Breast epithelium (tissue), 4 donors: ENCODE results near the gene BTBD8. TPM values are rescaled to one million over a fixed set of nuclear protein-coding genes. Genes with fewer than 3 reads are reported as not detected.

Experiments
- DNase-seq, 2 donors: peaks; one replicate each; pipeline ENCODE4 v3.0.0-alpha.2; 2019; ENCODE audit warnings: low spot score in 2 of 2
- H3K27ac ChIP-seq, 2 donors: fragments of 200-600 bp; sonication (generic) in 1 of 2; one replicate each; pipeline ENCODE4 v1.5.1; 2016 to 2019; ENCODE audit warnings: mild to moderate bottlenecking in 1 of 2
- H3K27me3 ChIP-seq, 2 donors: fragments of 200-600 bp; sonication (generic) in 1 of 2; one replicate each; pipeline versions ENCODE4 v1.5.1 to v1.6.0; 2017 to 2019; ENCODE audit warnings: control low read depth in 1 of 2, mild to moderate bottlenecking in 1 of 2
- H3K36me3 ChIP-seq: fragments of 200-600 bp; one replicate; pipeline ENCODE4 v1.5.1; 2019
- H3K4me1 ChIP-seq, 2 donors: fragments of 200-600 bp; sonication (generic); one replicate each; pipeline ENCODE4 v1.5.1; 2016 to 2019; ENCODE audit warnings: control low read depth in 1 of 2
- H3K4me3 ChIP-seq, 3 donors: fragments of 200-600 bp; sonication (generic); 1 replicate in 2 of 3; 2 replicates in 1 of 3; pipeline ENCODE4 v1.5.1; 2016 to 2019; ENCODE audit warnings: mild to moderate bottlenecking in 3 of 3, moderate library complexity in 2 of 3
- H3K9me3 ChIP-seq, 2 donors: fragments of 200-600 bp; sonication (generic) in 1 of 2; one replicate each; pipeline ENCODE4 v1.5.1; 2016 to 2019; ENCODE audit warnings: control low read depth in 1 of 2
- POLR2A ChIP-seq: fragments of 450-650 bp; IDR thresholded peaks from one replicate; pipeline ENCODE4 v1.6.1; 2016; ENCODE audit warnings: antibody characterized with exemption, mild to moderate bottlenecking, moderate library complexity
- POLR2AphosphoS5 ChIP-seq, 3 donors: sonication (generic); formaldehyde crosslinking; IDR thresholded peaks; one replicate each; pipeline ENCODE4 v1.6.1; 2017; ENCODE audit warnings: antibody characterized with exemption in 3 of 3
- intact Hi-C: fragments of 100-400 bp; cut with DNase I; formaldehyde crosslinking; loops from one replicate; pipeline ENCODE4 v1.15.1; 2023; ENCODE audit warnings: low total_unique reads
- total RNA-seq, 3 donors: library from RNA; depleted of rRNA; stranded (reverse); fragments of >200 nt; gene quantifications; one replicate each; pipeline ENCODE4 v1.1.0, GENCODE V29; 2016
- TF ChIP-seq, protein P1 (sequence below), 3 donors: fragments of 450-650 bp; IDR thresholded peaks; one replicate each; pipeline ENCODE4 v1.5.1; 2016 to 2017; ENCODE audit warnings: antibody characterized with exemption in 3 of 3, mild to moderate bottlenecking in 3 of 3, moderate library complexity in 3 of 3

Gene BTBD8
- total RNA-seq, 3 donors from 2014 or later, result 7.2 to 12.6 (median 7.5) TPM

DNA sequence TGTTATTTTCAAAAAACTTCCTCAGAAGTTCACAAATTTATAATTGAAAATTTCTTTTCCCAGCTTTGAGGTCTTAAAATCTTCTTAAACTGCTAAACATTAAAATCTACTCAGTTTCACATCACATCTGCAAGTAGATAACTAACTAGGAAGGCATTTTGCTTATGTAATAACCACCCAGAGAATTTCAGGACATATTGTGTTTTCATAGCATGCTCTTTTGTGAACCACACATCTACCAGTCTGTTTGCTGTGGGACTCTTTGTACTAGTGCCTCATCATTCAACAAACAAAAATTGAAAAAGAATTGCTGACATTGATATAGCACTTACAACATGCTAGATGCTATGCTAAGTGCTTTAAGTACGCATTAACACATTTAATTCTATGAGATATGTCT lies 105.9 kb downstream of the BTBD8 start:
- intact Hi-C loops, result no loop called here
- Histone ChIP-seq H3K36me3 (no peaks in the 10 kb centered on the region), H3K4me1 (no peaks in the 10 kb centered on the region), H3K4me3 (no peak overlapping the region), H3K27ac (no peak overlapping the region), H3K9me3 (no peaks in the 10 kb centered on the region), H3K27me3 (no peaks in the 10 kb centered on the region)
- TF ChIP-seq POLR2A (no peak), POLR2AphosphoS5 (IDR thresholded peaks at IDR 0.05) (no peak)
- no peak for DNase-seq

DNA sequence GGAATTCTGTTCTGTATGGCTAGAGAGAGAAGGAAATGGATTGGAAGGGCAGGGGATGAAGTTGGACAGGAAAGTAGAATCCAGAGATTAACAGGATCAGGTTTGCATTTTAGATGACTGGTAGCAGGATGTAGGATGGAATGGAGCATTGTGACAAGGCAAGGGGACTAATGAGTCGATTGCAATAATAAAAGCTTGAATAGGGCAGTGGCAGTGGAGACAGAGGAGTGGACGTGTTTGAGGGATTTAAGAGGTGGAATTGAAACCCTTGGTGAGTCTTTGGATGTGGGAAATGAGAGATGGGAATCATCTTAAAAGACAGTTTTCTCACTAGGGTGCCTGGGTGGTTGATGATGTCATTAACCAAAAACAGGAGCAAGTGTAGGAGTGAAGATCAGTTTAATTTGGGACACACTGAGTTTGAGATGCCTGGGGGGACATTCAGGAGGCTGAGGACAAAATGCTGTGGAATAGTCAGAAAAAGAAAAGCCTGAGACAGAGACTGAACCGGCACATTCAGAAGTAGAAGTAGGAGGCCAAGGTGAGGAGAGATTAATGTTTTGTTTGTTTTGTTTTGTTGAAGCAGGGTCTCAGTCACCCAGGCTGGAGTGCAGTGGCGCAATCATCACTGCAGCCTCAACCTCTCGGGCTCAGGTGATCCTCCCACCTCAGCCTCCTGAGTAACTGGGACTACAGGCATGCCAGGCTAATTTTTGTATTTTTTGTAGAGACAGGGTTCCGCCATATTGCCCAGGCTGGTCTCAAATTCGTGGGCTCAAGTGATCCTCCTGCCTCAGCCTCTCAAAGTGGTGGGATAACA lies 108.5 kb downstream of the BTBD8 start:
- no peaks in the 10 kb centered on the region for H3K36me3 ChIP-seq
- H3K4me3 ChIP-seq, result no peak overlapping the region
- DNase-seq, result no peak
- no peak overlapping the region for H3K27ac ChIP-seq
- TF ChIP-seq POLR2AphosphoS5 (IDR thresholded peaks at IDR 0.05), result no peak
- TF ChIP-seq, protein P1, sequence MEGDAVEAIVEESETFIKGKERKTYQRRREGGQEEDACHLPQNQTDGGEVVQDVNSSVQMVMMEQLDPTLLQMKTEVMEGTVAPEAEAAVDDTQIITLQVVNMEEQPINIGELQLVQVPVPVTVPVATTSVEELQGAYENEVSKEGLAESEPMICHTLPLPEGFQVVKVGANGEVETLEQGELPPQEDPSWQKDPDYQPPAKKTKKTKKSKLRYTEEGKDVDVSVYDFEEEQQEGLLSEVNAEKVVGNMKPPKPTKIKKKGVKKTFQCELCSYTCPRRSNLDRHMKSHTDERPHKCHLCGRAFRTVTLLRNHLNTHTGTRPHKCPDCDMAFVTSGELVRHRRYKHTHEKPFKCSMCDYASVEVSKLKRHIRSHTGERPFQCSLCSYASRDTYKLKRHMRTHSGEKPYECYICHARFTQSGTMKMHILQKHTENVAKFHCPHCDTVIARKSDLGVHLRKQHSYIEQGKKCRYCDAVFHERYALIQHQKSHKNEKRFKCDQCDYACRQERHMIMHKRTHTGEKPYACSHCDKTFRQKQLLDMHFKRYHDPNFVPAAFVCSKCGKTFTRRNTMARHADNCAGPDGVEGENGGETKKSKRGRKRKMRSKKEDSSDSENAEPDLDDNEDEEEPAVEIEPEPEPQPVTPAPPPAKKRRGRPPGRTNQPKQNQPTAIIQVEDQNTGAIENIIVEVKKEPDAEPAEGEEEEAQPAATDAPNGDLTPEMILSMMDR (IDR thresholded peaks at IDR 0.05), result no peak
- TF ChIP-seq POLR2A, result no peak
- intact Hi-C loops, result no loop called here
- H3K27me3 ChIP-seq, result no peaks in the 10 kb centered on the region
- no peaks in the 10 kb centered on the region for H3K9me3 ChIP-seq
- H3K4me1 ChIP-seq, result no peaks in the 10 kb centered on the region

DNA sequence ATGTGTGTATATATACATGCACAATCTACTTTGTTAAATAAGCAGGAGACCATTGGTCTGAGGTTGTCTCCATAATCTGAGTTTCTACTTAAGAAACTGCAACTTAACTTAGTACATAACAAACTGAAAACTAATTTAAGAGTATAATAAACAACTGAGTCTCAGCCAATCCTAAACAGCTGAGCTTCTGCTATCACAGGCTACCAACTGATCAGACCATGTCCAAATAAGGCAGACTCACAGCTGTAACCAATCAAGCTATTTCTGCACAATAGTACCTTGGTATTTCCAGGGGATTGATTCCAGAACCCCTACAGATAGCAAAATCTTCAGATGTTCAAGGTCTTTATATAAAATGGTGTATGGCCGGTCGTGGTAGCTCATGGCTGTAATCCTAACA lies 111.6 kb downstream of the BTBD8 start:
- no peak overlapping the region for H3K27ac ChIP-seq
- no peaks in the 10 kb centered on the region for H3K4me1 ChIP-seq
- DNase-seq, result no peak
- intact Hi-C loops, result no loop called here
- no peak overlapping the region for H3K4me3 ChIP-seq
- TF ChIP-seq, protein P1 (IDR thresholded peaks at IDR 0.05), result no peak
- TF ChIP-seq POLR2A, result no peak
- no peak for TF ChIP-seq POLR2AphosphoS5 (IDR thresholded peaks at IDR 0.05)
- H3K27me3 ChIP-seq, result no peaks in the 10 kb centered on the region
- no peaks in the 10 kb centered on the region for H3K36me3 ChIP-seq
- H3K9me3 ChIP-seq, result no peaks in the 10 kb centered on the region

DNA sequence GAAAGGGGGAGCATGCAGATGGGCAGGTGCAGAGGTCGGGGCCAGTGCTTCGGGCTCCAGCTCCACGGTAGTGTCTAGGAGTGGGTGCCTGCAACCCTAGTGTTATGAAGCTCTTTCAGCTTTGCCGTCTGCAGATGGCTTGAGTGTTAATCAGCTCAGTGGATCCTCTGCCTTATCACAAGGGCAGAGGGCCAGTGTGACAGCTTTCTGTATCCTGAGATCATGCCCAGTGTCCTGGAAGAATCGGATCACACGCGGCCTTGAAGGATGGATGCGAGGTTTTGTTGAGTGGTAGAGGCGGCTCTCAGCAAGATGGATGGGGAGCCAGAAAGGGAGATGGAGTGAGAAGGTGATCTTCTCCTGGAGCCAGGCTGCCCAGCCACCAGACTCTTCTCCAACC lies 112.1 kb downstream of the BTBD8 start:
- no peak for DNase-seq
- no peaks in the 10 kb centered on the region for H3K27me3 ChIP-seq
- H3K9me3 ChIP-seq, result no peaks in the 10 kb centered on the region
- H3K27ac ChIP-seq, result no peak overlapping the region
- no peaks in the 10 kb centered on the region for H3K4me1 ChIP-seq
- TF ChIP-seq POLR2A, result no peak
- H3K36me3 ChIP-seq, result no peaks in the 10 kb centered on the region
- intact Hi-C loops, result no loop called here
- H3K4me3 ChIP-seq, result no peak overlapping the region

DNA sequence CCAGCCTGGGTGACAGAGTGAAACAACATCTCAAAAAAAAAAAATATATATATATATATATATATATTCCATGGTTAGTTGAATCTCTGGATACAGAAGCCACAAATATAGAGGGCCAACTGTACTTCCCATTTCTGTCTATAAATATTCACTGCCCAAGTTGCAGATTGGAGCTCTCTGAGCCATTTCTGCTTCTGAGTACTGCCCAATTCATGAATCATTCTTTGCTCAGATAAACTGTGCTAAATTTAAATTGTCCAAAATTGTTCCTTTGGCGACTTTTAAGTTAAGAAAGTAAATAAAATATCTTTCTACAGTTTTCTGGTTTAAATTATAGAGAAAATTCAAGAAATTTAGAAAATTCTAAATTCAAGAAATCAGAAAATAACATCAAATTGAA lies 114.4 kb downstream of the BTBD8 start:
- Histone ChIP-seq H3K36me3 (no peaks in the 10 kb centered on the region), H3K27me3 (no peaks in the 10 kb centered on the region), H3K9me3 (no peaks in the 10 kb centered on the region), H3K27ac (no peak overlapping the region), H3K4me3 (no peak overlapping the region), H3K4me1 (no peaks in the 10 kb centered on the region)
- TF ChIP-seq, protein P1 (IDR thresholded peaks at IDR 0.05), result no peak
- TF ChIP-seq POLR2AphosphoS5 (IDR thresholded peaks at IDR 0.05), result no peak
- TF ChIP-seq POLR2A, result no peak
- DNase-seq, result no peak
- intact Hi-C loops, result no loop called here

DNA sequence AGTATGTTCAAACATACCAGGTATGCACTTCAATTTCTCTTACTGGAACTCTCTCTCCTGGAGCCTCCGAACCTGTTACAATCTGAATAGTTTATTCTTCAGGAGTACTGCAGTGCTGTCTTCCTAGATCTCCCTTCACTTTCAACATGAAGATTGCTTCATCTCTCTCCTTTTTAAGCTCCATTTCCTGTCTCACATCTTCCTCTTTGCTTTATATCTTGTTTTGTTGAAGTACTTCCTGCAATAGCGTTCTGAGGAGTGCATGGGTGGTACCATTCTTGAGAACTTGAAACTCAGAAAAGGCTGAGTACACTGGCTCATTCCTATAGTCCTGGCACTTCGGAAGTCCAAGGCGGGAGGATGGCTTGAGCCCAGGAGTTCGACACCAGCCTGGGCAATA lies 121.8 kb downstream of the BTBD8 start:
- H3K27ac ChIP-seq, result no peak overlapping the region
- no peaks in the 10 kb centered on the region for H3K36me3 ChIP-seq
- no peak overlapping the region for H3K4me3 ChIP-seq
- no peak for DNase-seq
- H3K4me1 ChIP-seq, result no peaks in the 10 kb centered on the region
- H3K9me3 ChIP-seq, result peaks cover 0 to 10% of the 10 kb centered on the region in 2 donors
- H3K27me3 ChIP-seq, result no peaks in the 10 kb centered on the region
- intact Hi-C loops, result no loop called here
- TF ChIP-seq POLR2AphosphoS5 (IDR thresholded peaks at IDR 0.05), result no peak
- TF ChIP-seq POLR2A, result no peak
- TF ChIP-seq, protein P1 (IDR thresholded peaks at IDR 0.05), result no peak
